ENCODE data around the gene BBOF1. TPM values are rescaled to one million over a fixed set of nuclear protein-coding genes. Genes with fewer than 3 reads are reported as not detected.

BBOF1 gene
- total RNA-seq, 1 donor from 2014 or later, result 0.91 TPM

- H3K27ac Mint-ChIP-seq (ENCODE audit: unreplicated experiment), result no peak overlapping the region
- no peak overlapping the region for H3K4me3 Mint-ChIP-seq (ENCODE audit: unreplicated experiment)
- no peak for TF ChIP-seq CTCF (IDR thresholded peaks at IDR 0.05; ENCODE audit: partially characterized antibody, unreplicated experiment)
- DNase-seq, result no peak
- no peaks in the 10 kb centered on the region for H3K36me3 Mint-ChIP-seq (ENCODE audit: unreplicated experiment)
- H3K4me1 Mint-ChIP-seq (ENCODE audit: low read depth, unreplicated experiment), result no peaks in the 10 kb centered on the region
- peaks cover 2% of the 10 kb centered on the region for H3K9me3 Mint-ChIP-seq (ENCODE audit: unreplicated experiment)
- peaks cover 3% of the 10 kb centered on the region for H3K27me3 Mint-ChIP-seq (ENCODE audit: unreplicated experiment)
Observed at GRCh38 chr14:74022346-74022745, 3.2 kb downstream of the BBOF1 start.

- no peak for TF ChIP-seq CTCF (IDR thresholded peaks at IDR 0.05; ENCODE audit: partially characterized antibody, unreplicated experiment)
- no peak for DNase-seq
- Mint-ChIP-seq H3K27me3 (ENCODE audit: unreplicated experiment) (no peaks in the 10 kb centered on the region), H3K9me3 (ENCODE audit: unreplicated experiment) (no peaks in the 10 kb centered on the region), H3K36me3 (ENCODE audit: unreplicated experiment) (no peaks in the 10 kb centered on the region), H3K4me3 (ENCODE audit: unreplicated experiment) (no peak overlapping the region), H3K27ac (ENCODE audit: unreplicated experiment) (no peak overlapping the region), H3K4me1 (ENCODE audit: low read depth, unreplicated experiment) (no peaks in the 10 kb centered on the region)
Observed at GRCh38 chr14:74029136-74029535, 10.0 kb downstream of the BBOF1 start.

- H3K4me3 Mint-ChIP-seq (ENCODE audit: unreplicated experiment), result no peak overlapping the region
- no peak for DNase-seq
- TF ChIP-seq CTCF (IDR thresholded peaks at IDR 0.05; ENCODE audit: partially characterized antibody, unreplicated experiment), result no peak
- H3K27ac Mint-ChIP-seq (ENCODE audit: unreplicated experiment), result no peak overlapping the region
- no peaks in the 10 kb centered on the region for H3K4me1 Mint-ChIP-seq (ENCODE audit: low read depth, unreplicated experiment)
- H3K27me3 Mint-ChIP-seq (ENCODE audit: unreplicated experiment), result no peaks in the 10 kb centered on the region
- H3K9me3 Mint-ChIP-seq (ENCODE audit: unreplicated experiment), result no peaks in the 10 kb centered on the region
- H3K36me3 Mint-ChIP-seq (ENCODE audit: unreplicated experiment), result no peaks in the 10 kb centered on the region
Observed at GRCh38 chr14:74034572-74034971, 15.4 kb downstream of the BBOF1 start.

GRCh38 chr14:74035556-74035955 is 16.4 kb downstream of the BBOF1 start:
- Mint-ChIP-seq H3K27me3 (ENCODE audit: unreplicated experiment) (no peaks in the 10 kb centered on the region), H3K36me3 (ENCODE audit: unreplicated experiment) (no peaks in the 10 kb centered on the region), H3K27ac (ENCODE audit: unreplicated experiment) (no peak overlapping the region), H3K4me3 (ENCODE audit: unreplicated experiment) (no peak overlapping the region), H3K9me3 (ENCODE audit: unreplicated experiment) (no peaks in the 10 kb centered on the region), H3K4me1 (ENCODE audit: low read depth, unreplicated experiment) (no peaks in the 10 kb centered on the region)
- no peak for TF ChIP-seq CTCF (IDR thresholded peaks at IDR 0.05; ENCODE audit: partially characterized antibody, unreplicated experiment)
- no peak for DNase-seq

- no peak for DNase-seq
Observed at GRCh38 chr14:74038020-74038859, 19.1 kb downstream of the BBOF1 start.

More at GRCh38 chr14:74038020-74038859, 19.1 kb downstream of the BBOF1 start:
- Mint-ChIP-seq H3K27ac (ENCODE audit: unreplicated experiment) (no peak overlapping the region), H3K4me3 (ENCODE audit: unreplicated experiment) (no peak overlapping the region), H3K9me3 (ENCODE audit: unreplicated experiment) (no peaks in the 10 kb centered on the region), H3K27me3 (ENCODE audit: unreplicated experiment) (no peaks in the 10 kb centered on the region), H3K36me3 (ENCODE audit: unreplicated experiment) (no peaks in the 10 kb centered on the region), H3K4me1 (ENCODE audit: low read depth, unreplicated experiment) (no peaks in the 10 kb centered on the region)
- peak; percentile 84 for TF ChIP-seq CTCF (IDR thresholded peaks at IDR 0.05; ENCODE audit: partially characterized antibody, unreplicated experiment)
